D721Med (cell line): ENCODE data around the gene RPRD1B.

Experiments used
- DNase-seq: peaks from one replicate; pipeline ENCODE4 v3.0.0; 2011; ENCODE audit warnings: low spot score; ENCODE audit not compliant: insufficient read length
- FAIRE-seq: peaks from 2 replicates; lab custom pipeline; 2011; peaks lifted over from hg19 to GRCh38; lab: Jason Lieb, UNC
- TF ChIP-seq, protein P1 (sequence below): IDR thresholded peaks from 2 replicates; pipeline ENCODE4 v1.5.1; 2012; ENCODE audit warnings: mild to moderate bottlenecking, control low read depth; ENCODE audit not compliant: insufficient read depth; ENCODE audit errors: missing control alignments

Gene RPRD1B

GRCh38 chr20:37994512-37994911 is 39.0 kb upstream of the RPRD1B start:
- TF ChIP-seq, protein P1, sequence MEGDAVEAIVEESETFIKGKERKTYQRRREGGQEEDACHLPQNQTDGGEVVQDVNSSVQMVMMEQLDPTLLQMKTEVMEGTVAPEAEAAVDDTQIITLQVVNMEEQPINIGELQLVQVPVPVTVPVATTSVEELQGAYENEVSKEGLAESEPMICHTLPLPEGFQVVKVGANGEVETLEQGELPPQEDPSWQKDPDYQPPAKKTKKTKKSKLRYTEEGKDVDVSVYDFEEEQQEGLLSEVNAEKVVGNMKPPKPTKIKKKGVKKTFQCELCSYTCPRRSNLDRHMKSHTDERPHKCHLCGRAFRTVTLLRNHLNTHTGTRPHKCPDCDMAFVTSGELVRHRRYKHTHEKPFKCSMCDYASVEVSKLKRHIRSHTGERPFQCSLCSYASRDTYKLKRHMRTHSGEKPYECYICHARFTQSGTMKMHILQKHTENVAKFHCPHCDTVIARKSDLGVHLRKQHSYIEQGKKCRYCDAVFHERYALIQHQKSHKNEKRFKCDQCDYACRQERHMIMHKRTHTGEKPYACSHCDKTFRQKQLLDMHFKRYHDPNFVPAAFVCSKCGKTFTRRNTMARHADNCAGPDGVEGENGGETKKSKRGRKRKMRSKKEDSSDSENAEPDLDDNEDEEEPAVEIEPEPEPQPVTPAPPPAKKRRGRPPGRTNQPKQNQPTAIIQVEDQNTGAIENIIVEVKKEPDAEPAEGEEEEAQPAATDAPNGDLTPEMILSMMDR = no peak
- FAIRE-seq (no peak), DNase-seq (no peak)

DNA sequence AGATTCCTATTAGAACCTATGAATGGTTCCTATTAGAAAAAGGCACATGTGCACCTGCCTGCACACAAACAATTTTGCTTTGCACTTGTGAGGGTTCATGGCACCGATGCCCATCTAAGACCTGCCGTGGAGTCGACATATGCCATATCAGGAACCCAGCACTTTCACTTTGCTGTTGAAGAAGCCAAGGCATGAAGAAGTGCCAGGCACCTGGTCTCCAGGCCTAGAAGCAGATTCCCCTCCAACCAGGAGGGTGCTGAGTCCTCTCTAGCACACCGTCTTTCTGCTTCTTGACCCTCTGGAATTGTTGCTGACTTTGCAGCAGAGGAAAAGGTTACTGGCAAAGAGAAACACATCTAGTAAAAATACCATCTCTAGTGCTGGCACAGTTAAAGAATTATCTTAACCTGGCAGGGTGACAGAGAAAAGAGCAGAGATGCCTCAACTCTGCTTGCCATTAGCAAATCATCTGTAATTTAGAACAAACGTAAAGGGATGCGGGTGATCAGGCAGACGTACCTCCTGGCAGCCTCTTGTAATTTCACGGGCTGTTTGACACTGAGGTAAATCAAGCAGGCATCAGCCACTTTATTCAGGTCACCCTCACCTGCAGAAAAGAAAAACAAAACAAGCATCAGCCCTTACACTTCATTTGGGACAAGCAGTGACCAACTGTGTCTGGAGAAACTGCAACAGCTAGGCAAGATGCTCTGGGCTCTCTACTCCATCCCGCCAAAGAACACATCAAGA is 37.5 kb upstream of the RPRD1B start:
- FAIRE-seq = no peak

GRCh38 chr20:37997516-37997915 is 36.0 kb upstream of the RPRD1B start:
- FAIRE-seq (no peak), DNase-seq (no peak)
- TF ChIP-seq, protein P1 = no peak

More for the DNA sequence above, 37.5 kb upstream of the RPRD1B start:
- TF ChIP-seq, protein P1 = no peak
- DNase-seq = no peak

DNA sequence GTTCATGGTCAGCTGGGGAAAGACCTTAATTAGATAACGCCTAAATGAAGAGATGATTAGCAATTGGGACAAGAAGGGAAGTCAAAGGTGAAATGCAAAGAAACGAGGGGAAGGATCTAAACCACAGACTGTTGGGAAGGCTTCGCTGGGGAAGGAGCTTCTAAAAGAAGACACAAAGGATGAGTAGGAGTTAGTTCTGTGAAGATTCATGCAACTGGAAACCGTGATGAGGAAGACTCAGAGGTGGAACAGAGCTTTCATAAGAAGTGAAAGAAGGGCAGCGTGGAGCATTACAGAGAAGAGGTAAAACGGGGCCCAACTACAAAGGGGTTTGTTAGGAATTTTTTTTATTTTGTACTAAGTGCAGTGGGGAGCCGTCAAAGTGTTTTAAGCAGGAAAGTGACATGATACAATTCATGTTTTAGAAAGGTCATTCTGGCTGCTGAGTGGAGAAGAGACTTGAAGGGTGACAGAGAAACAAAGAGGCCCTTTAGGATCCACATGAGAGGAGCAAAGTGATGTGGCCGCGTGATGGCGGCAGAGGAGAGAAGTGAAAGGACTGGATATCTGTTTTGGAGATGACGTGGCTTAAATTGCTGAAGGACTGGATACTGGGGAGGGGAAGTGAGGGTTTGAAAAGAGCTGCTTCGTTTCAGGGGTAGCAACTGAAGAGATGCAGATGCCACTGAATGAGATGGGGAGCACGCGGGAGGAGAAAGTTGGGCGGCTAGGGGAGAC is 33.9 kb upstream of the RPRD1B start:
- TF ChIP-seq, protein P1 = no peak
- FAIRE-seq (no peak), DNase-seq (no peak)

DNA sequence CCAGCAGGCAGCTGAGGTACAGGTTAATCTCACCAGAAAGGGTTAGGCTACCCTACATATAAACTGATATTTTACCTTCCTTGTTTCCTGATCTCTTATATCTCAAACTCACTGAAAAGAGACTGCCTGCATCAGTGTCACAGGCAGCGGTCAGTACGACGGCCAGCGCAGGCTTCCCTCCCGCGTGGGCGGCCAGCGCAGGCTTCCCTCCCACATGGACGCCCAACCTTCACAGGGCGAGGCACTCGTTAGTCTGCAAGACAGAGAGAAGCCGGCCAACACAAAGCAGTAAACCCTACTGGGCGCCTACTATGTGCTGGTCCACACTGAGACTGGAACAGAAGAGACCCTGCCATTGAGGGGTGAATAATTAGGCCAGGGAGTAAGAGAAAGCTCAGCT is 33.3 kb upstream of the RPRD1B start:
- TF ChIP-seq, protein P1 = no peak

GRCh38 chr20:38001173-38001875 is 32.2 kb upstream of the RPRD1B start:
- DNase-seq (no peak), FAIRE-seq (no peak)
- TF ChIP-seq, protein P1 = no peak

More for the DNA sequence above, 33.3 kb upstream of the RPRD1B start:
- FAIRE-seq = no peak
- DNase-seq = no peak
